Sigmoid colon (tissue), 4 donors: ENCODE results near the gene CSAD.

ENCODE experiments used
- CTCF ChIP-seq, 4 experiments: fragments of 450-650 bp in 3 of 4; fragments of 200-600 bp in 1 of 4; IDR thresholded peaks; one replicate each; pipeline ENCODE4 v1.5.1; 2016 to 2019; ENCODE audit warnings: antibody characterized with exemption in 4 of 4, mild to moderate bottlenecking in 3 of 4, moderate library complexity in 2 of 4
- EP300 ChIP-seq, 4 donors: sonication (generic); formaldehyde crosslinking; IDR thresholded peaks; one replicate each; pipeline ENCODE4 v1.6.1; 2017; ENCODE audit warnings: antibody characterized with exemption in 4 of 4
- POLR2A ChIP-seq, 2 donors: fragments of 450-650 bp; IDR thresholded peaks; one replicate each; pipeline ENCODE4 v1.6.1; 2016; ENCODE audit warnings: antibody characterized with exemption in 2 of 2, mild to moderate bottlenecking in 2 of 2, moderate library complexity in 2 of 2
- POLR2AphosphoS5 ChIP-seq, 4 donors: sonication (generic); formaldehyde crosslinking; IDR thresholded peaks; one replicate each; pipeline ENCODE4 v1.6.1; 2017; ENCODE audit warnings: antibody characterized with exemption in 4 of 4

GRCh38 chr12:53214687-53215455 lies 34.1 kb upstream of the CSAD start:
- TF ChIP-seq CTCF (IDR thresholded peaks at IDR 0.05) (no peak), POLR2A (IDR thresholded peaks at IDR 0.05) (no peak), POLR2AphosphoS5 (IDR thresholded peaks at IDR 0.05) (no peak), EP300 (IDR thresholded peaks at IDR 0.05) (no peak)
